Measurements from ENCODE around the gene ADPRHL1.
"Not testable (repeated sequence)": the region's sequence is repeated elsewhere in the genome, so short reads cannot be mapped to it uniquely, and the experiment has no call there.

ADPRHL1 gene

DNA sequence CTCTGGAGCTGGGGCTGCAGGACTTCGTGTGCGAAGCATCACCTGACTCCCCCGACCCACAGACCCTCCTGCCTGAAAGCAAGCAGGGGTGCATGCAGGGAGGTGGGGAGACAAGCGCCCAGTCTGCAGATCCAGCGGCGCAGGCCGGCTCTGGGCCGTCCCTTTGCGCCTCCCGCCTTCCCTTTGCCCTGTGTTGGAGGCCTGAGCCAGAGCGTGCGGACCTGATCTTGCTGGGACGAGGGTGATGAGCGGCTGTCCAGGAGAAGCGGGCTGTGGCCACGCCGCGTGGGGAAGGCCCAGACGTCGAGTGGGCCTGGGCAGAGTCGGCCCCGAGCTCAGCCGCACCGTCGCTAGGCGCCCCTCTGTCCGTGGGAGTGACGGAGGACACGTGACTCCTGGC is 84.1 kb downstream of the ADPRHL1 start:
- no peak for DNase-seq (ENCODE audit: low read depth)

DNA sequence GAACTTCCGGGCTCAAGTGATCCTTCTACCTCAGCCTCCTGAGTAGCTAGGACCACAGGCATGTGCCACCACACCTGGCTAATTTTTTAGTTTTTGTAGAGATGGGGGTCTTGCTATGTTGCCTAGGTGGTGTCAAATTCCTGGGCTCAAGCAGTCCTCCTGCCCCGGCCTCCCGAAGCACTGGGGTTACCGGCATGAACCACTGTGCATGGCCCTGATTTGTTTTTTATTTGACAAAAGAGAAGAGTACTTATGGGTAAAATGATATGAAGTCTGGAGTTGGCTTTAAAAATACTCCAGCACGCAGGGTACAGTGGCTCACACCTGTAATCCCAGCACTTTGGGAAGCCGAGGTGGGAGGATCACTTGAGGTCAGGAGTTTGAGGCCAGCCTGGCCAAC is 84.9 kb downstream of the ADPRHL1 start:
- not testable (repeated sequence) for DNase-seq (ENCODE audit: low read depth)

DNA sequence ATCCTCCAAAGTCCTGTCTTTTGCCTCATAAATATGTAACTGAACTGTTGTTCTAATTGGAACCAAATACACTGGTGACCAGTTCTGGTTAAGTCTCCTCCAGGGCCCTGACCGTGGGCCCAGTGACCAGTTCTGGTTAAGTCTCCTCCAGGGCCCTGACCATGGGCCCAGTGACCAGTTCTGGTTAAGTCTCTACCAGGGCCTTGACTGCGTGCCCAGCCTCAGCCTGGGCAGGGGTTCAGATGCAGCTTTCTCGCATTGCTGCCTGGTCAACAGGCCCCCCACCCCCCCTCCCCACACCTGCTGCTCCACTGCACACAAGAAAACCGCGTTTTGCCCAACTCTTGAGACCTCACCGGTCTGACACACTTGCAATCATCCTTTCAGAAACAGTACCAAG is 85.5 kb downstream of the ADPRHL1 start:
- no peak for DNase-seq (ENCODE audit: low read depth)

DNA sequence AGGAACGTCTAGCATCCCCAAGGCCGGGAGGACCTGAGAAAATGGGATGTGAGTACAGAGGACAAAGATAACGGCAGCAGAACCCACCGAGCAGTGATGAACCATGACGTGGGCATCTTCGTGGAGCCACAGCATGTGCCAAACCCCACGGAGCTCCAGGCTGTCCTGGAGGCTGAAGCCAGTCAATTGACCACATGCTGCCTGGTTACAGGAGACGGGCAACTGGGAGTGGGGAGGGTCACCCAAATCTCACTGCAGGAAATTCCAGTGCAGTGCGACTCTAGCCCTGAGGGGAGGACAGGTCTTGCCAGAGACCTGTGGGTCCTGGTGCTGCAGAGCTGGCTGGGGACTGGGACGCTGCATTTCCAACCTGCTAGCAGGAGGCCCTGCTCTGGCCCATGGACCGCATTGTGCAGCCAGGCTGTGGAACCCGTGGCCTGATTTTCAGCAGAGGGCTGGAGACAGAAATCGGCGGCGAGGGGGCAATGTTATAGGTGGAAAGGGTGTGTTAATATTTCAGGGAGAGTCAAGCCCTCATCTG is 86.2 kb downstream of the ADPRHL1 start:
- no peak for DNase-seq (ENCODE audit: low read depth)

DNA sequence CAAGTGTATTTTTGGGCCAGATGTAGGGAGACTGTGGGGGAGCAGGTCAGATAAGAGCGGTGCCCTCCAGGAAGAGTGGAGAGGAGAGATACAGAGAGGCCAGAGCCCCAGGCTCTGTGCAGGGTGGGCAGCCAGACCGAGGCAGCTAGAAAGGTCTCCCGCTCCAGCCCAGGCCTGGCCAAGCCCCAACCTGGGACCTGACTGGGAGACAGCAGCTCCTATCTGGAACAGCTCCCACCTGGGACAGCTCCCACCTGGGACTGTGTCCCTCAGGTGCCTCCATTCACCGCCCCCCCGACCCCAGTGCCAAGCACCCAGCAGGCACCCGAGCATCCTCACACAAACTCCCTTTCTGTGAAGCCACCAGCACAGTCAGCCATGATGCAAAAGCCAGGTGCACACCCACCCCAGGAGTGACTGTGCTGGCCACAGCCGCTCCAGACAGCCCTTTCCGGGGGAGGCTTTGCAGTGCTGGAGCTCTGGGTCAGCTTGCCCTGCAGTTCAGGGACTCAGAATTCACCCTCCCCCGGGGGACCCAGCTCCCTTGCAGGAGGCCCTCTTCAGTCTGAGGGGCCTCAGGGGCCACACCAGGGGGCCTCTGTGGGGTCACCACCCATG is 87.2 kb downstream of the ADPRHL1 start:
- DNase-seq (ENCODE audit: low read depth) = no peak

DNA sequence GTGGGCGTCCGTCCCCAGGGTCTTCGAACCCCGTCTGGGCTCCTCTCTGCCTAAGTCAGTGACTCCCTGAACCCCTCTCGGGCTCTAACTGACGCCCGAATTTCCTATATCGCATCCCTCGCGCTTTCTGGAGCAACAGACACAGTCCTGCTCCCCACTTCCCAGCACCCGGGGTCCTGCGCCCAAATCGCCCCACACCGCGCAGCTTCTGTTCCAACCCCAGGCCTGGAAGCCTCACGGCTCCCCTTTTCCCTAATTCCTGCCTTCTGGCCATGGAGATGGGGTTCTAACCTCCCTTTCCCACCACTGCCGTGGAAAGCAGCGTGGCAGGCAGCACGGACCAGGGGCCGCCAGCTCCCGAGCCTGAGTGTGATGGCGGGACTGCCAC is 87.7 kb downstream of the ADPRHL1 start:
- DNase-seq (ENCODE audit: low read depth) = no peak

DNA sequence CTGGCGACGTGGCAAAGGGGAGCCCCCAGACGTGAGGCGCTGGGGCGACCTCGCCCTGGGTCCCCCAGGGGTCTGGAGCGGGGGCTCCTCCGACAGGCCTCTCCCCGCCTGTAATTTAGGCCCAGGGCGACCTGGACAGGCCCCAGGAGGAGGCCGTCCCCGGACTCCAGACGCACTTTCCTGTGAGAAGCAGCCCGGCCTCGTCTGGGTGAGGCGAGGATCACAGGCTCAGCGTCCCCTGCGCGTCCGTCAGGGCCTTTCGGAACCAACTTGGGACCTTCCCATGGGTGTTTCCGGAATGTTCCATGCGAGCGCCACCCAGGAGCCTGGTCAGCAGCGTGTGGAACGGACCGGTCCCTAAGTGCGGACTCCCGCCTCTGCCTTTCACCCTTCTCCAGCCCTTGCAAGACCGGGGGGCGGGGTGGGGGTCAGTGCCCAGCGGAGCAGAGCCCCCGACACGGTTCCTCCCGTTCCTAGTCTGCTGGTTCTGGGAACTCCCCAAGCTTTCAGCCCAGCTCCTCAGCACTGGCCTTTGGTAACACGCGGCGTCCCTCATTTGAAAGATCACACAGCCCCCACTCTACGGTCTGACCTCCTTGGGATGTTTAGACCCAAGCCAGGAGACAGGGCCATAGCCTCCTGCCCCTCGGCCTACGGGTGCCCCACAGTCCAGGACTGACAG is 88.2 kb downstream of the ADPRHL1 start:
- DNase-seq (ENCODE audit: low read depth) = no peak

DNA sequence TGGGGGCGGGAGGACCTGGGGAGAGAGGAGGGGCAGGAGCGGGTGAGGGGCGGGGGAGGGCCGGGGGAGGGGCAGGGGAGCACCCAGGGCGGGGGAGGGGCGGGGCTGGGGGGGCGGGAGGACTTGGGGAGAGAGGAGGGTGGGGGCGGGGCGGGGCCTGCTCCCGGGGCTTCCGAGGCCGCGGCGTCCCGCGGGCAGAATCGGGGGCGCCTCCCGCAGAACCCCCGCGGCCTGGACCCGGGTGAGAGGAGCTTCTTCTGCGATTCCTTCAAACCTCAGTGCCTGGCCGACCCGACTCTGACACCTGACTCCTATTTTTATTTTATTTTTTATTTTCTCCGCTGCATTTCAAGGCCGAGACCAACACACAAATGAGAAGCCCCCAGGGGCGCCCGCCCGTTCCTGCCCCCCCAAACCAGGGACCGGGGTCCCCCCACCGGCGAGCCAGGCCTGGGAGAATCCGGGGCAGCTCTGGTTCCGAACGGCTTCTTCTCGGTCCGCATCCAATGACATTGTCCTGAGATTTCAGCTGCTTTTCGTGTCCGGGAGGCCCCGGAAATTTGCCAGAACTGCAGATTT is 88.9 kb downstream of the ADPRHL1 start:
- DNase-seq (ENCODE audit: low read depth) = no peak

DNA sequence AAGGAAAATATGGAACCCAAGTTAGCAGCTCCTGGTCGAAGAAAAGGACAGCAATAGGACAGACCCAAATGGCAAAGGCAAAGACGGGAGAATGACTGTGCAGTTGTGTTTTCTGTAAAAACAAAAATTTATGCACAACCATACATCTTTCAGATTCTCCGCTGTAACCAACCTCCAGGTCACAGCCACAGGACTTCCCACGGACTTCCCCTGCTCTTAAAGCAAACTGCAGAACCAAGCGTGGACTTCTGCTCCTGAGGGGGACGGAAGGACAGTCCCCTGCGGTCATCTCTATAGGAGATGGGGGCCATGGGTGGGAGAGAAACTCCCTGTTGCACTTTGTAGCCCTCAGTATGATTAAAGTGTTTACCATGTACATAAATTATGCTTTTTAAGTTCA is 91.9 kb downstream of the ADPRHL1 start:
- no peak for DNase-seq (ENCODE audit: low read depth)

DNA sequence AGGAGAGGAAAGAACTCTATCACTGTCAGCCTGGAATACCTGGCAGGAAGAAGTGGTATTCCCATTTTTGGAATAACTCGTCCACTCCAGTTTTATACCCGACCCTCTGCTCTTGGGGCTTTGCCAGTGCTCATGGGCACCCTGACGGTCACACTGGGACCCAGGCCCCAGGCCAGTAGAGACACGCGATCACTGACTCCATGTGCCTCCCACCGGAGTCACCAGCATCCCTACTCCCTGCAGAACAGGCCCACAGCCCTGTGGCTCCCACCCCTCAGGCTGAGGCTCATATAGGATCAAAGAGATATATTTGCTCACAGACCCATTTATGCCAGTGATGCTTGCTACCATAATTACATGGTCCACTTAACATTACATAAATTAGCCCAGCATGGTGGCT is 92.8 kb downstream of the ADPRHL1 start:
- no peak for DNase-seq (ENCODE audit: low read depth)

DNA sequence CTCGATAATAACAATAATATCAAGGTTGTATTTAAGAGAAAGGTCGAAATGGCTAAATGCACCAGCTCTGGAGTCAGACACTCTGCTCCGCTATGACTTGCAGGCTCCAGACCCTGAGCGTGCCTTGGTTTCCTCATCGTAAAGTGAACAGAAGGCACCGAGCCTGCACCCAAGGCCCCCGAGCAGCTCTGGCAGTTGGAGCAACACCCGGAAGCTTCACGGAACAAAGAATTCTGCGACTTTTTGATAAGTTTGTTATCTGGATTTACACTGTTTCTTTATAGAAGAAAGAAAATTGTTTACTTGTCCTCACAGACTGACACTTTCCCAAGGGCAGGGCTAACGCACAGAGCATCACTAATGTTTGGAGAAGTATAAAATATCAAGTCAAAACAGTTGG is 93.7 kb downstream of the ADPRHL1 start:
- DNase-seq (ENCODE audit: low read depth) = no peak

DNA sequence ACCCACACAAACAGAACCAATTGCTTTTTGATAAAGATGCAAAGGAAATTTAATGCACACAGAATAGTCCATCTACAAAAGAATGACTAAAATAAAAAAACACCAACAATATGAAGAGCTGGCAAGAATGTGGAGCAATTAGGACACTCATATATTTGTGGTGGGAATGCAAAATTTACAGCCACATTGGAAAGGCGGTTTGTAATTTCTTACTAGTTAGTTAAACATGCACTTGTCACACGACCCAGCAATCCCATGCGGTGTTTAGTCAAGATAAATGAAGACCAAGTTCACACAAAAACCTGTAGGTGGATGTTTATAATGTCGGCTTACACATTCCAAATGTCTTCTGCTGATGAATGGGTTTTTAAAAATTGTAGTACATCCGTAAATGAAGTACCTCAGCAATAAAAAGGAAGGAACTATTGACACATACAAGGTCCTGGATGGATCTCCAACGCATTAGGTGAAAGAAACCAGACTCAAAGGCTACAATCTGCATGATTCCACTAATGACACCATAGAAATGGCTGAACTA is 94.6 kb downstream of the ADPRHL1 start:
- DNase-seq (ENCODE audit: low read depth) = no peak

DNA sequence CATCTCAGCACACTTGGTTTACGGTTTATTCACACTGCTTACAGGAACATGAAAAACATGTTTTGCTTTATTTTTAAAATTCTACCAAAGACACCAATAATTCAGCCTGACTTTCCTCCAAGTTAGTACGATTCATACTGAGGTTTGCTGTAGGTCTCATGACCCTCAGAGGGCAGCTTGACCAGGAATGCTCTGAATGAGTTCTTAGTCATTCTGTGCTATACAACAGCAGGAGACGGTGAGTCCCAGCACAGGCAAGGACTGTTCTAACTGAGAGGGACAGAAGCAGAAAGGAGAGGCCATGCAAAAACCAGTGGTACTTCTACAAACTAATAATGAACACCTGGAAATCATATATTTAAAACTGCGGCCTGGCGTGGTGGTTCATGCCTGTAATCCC is 95.8 kb downstream of the ADPRHL1 start:
- peak; percentile 26 for DNase-seq (ENCODE audit: low read depth)

DNA sequence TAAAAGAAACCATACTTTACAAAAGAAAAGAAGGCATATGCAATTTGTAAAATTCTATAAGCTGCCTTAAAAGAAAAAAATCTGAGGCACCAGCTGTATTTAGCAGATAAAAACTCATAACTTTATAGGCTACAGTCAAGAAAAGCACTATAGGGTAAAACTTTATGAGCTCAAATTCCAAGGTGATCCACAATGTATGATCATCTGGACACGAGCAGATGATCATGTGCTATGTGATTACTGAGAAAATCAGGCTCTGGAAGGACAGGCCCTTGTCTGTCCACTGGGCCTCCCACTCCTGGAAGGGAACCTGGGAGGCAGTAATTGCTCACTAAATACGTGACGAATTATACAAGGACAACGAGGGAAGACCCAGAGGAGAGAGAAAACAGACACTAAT is 96.7 kb downstream of the ADPRHL1 start:
- no peak for DNase-seq (ENCODE audit: low read depth)

DNA sequence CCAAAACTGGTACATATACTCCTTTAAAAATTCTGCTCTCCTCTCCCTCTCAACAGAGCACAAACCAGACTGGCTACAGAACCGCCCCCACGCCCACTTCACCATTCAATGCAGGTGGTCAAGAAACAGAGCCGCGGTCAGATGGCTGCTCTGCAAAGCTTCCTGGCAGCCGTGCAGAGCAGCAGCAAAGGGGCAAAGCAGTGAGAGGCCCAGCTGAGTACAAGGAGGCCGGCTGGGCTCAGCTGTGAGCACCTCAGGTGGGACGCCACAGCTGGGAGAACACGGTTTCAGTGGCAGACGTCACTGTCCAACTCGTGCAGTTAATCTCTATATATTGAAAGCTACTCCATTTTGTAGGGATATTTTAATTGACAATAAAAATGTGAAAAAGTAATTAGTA is 97.7 kb downstream of the ADPRHL1 start:
- no peak for DNase-seq (ENCODE audit: low read depth)

DNA sequence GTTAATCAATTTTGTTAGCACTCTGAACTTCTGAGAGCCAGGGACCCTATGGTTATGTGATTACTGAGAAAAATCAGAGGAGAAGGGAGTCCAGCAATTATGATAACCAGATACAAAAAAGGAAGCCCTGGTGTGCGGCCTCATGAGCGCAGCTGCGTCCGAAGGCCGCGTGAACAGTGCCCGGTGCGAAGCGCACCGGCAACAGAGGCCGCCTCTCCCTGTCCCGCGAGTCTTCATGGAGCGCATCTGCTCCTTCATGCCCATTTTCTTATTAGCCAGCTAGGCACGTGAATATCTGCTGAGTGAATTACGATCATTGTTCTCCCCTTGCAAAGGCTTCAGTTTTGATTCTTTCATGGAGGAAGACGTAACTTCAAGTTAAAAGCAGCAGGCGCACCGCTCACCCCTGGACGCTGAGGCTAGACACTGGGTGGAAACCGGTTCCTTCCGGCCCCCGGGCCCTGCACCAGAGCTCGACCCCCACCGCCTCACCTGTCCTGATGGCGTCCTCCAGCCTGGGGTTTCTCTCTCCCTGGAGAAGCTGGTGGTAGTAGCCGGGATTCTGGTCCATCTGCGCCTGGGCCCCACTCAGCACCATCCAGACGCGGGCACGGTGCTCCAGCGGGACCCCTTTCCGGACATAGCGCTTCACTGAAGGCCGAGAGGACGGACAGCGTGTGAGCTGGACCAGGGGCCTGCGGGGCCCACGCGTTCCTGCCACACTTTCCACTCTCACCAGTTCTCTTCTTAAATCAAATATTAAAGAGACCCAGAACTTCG is 98.3 kb downstream of the ADPRHL1 start:
- DNase-seq (ENCODE audit: low read depth) = no peak

DNA sequence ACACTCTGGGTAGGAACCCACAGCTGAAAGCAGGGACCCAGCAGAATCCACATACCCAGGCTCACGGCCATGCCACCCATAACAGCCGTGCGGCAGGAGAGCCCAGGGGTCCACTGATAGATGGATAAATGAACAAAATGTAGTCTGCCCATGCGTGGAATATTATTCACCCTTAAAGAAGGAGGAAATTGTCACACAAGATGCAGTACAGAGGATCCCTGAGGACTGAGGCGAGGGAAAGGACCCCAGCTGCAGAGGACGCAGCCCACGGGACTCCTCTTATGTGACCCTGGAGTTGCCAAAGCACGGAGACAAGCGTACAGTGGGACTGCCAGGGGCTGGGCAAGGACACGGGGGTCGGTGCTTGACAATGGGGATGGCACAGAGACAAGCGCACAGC is 100.0 kb downstream of the ADPRHL1 start:
- DNase-seq (ENCODE audit: low read depth) = no peak

DNA sequence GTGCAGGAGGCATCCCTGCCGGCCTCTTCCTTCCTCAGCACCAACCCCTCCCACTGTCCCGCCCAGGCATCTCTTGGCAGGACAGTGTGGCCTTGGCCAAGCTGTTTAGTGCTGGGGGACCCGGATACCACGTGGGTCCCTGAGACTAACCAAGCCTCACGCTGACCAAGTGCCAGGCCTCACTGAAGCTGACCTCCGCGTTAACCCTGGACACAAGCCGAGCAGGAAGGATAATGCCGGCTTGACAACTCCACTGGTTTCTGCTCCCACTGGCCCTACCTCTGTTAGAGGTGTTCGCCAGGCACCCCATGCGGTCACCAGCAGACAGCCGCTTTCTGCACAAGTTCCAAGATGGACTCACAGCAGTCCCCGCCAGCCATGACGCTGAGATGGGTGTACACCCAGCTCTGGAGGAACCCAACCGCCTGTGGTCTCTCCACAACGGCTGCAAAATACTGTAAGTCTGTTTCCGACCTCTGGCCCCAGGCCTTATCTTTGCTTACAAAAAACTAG is 101.7 kb downstream of the ADPRHL1 start:
- DNase-seq (ENCODE audit: low read depth) = no peak

DNA sequence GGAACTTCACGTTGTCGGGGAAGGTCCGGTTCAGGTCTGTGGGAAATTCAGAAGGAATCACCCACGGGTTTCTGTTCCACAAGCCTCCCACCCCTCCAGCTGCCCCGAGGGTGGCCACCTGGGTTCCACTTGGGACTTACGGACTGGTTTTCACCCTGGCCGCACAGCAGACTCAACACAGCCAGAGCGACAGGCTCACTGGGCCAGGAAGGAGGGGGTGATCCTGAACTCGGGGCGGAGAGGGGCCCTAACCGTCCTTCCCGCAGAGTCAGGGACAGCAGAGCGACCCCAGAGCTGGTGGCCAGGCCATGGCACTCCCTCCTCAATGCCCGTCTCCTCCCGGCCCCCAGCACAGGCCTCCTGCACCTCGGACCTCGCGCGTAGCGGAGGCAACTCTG is 102.4 kb downstream of the ADPRHL1 start:
- no peak for DNase-seq (ENCODE audit: low read depth)

DNA sequence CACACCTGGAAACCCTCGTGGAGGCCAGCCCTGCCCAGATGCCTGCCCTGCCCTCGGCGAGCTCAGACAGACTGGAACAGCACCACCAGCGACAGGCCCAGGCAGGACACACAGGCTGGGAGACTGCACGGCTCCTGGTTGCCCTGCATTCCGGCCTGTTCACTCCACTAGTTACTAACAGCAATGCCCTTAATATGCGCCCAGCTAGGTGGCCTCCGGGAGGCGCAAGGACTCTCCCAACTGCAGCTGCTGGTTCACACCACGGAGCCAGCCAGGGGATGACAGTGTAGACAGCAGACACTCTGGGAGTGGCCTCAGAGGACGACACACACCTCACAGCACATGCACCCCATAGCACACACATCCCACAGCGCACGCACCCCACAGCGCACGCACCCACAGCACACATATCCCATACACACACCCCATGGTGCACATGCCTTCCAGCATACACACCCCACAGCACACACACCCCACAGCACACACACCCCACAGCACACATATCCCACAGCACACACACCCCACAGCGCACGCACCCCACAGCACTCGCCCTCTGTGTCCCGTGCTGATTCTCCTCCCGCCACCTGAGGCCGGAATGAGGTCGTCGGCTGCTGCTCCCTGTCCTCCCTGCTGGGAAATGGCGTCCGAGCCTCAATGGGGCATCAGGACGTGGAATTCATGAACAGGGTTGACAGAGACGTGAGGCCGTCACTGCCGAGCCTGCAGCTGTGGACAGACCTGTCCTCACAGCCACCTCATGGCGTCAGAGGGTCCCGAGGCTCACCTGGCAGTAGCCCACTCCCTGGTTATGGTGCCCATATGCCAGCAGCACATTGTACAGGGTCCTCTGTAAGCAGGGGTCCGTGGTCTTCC is 103.0 kb downstream of the ADPRHL1 start:
- DNase-seq (ENCODE audit: low read depth) = no peak

All from GM04503 (cell line).